Hepatocyte (in vitro differentiated cells): ENCODE data around the gene CMTM3. TPM values are rescaled to one million over a fixed set of nuclear protein-coding genes. Genes with fewer than 3 reads are reported as not detected.

ENCODE experiments used
- DNase-seq: peaks from one replicate; pipeline ENCODE4 v3.0.0-alpha.2; 2016; ENCODE audit warnings: low spot score
- H2AFZ ChIP-seq: fragments of 200-600 bp; sonication (generic); 2 replicates; pipeline ENCODE4 v1.6.0; 2016; ENCODE audit warnings: antibody characterized with exemption, mild to moderate bottlenecking
- H3K27ac ChIP-seq: fragments of 200-600 bp; sonication (generic); 2 replicates; pipeline ENCODE4 v1.5.1; 2016; ENCODE audit warnings: mild to moderate bottlenecking
- H3K27me3 ChIP-seq: fragments of 200-600 bp; sonication (generic); 2 replicates; pipeline ENCODE4 v1.6.1; 2016
- H3K36me3 ChIP-seq: fragments of 200-600 bp; sonication (generic); replicated peaks from 2 replicates; pipeline ENCODE4 v1.5.1; 2016; ENCODE audit warnings: low read depth; ENCODE audit not compliant: insufficient read depth
- H3K4me1 ChIP-seq: fragments of 200-600 bp; sonication (generic); 2 replicates; pipeline ENCODE4 v1.5.1; 2016; ENCODE audit warnings: mild to moderate bottlenecking, moderate library complexity; ENCODE audit not compliant: insufficient read depth
- H3K4me2 ChIP-seq: fragments of 200-600 bp; sonication (generic); 2 replicates; pipeline ENCODE4 v1.6.0; 2016
- H3K4me3 ChIP-seq: fragments of 200-600 bp; sonication (generic); 2 replicates; pipeline ENCODE4 v1.5.1; 2016; ENCODE audit warnings: mild to moderate bottlenecking
- H3K79me2 ChIP-seq: fragments of 200-600 bp; sonication (generic); 2 replicates; pipeline ENCODE4 v1.6.0; 2017; ENCODE audit warnings: mild to moderate bottlenecking
- H3K9me2 ChIP-seq: fragments of 200-600 bp; sonication (generic); replicated peaks from 2 replicates; pipeline ENCODE4 v1.6.0; 2017; ENCODE audit warnings: mild to moderate bottlenecking; ENCODE audit not compliant: insufficient read depth
- H3K9me3 ChIP-seq: fragments of 200-600 bp; sonication (generic); 2 replicates; pipeline ENCODE4 v1.5.1; 2016; ENCODE audit warnings: low read depth, mild to moderate bottlenecking
- H4K20me1 ChIP-seq: fragments of 200-600 bp; sonication (generic); 2 replicates; pipeline ENCODE4 v1.6.0; 2016; ENCODE audit warnings: mild to moderate bottlenecking; ENCODE audit not compliant: insufficient read depth, poor library complexity, severe bottlenecking
- EZH2phosphoT487 ChIP-seq: fragments of 200-600 bp; sonication (generic); IDR thresholded peaks from one replicate; pipeline ENCODE4 v1.6.1; 2018; ENCODE audit warnings: antibody characterized with exemption, mild to moderate bottlenecking, low read depth, moderate library complexity; ENCODE audit not compliant: unreplicated experiment, severe bottlenecking
- WGBS: methylation state at CpG from one replicate; pipeline ENCODE4 v1.1.6; 2016; ENCODE audit warnings: low lambda C conversion rate; ENCODE audit errors: missing lambda C conversion rate; 5-methylcytosine and 5-hydroxymethylcytosine counted together
- polyA plus RNA-seq: library from polyadenylated mRNA; unstranded; fragments of >200 nt; fragmentation: Nextera tagmentation; extraction: Ambion mirVana; gene quantifications from 2 replicates; pipeline ENCODE4 v1.2.1, GENCODE V29; 2016
- small RNA-seq: library from RNA; depleted of rRNA; stranded (forward); fragments of <200 nt; gene quantifications from one replicate; pipeline ENCODE3, GENCODE V24; 2014
- total RNA-seq: library from RNA; depleted of rRNA; stranded (reverse); fragments of >200 nt; gene quantifications from 2 replicates; pipeline ENCODE4 v1.2.3, GENCODE V29; 2014
- TF ChIP-seq, protein P1 (sequence below): fragments of 200-600 bp; sonication (generic); IDR thresholded peaks from 2 replicates; pipeline ENCODE4 v1.5.1; 2016; ENCODE audit warnings: antibody characterized with exemption, mild to moderate bottlenecking; ENCODE audit not compliant: poor library complexity

Gene CMTM3
- total and polyA plus RNA-seq, 2 experiments from 2014 or later, result 32.5 to 55.1 TPM

DNA sequence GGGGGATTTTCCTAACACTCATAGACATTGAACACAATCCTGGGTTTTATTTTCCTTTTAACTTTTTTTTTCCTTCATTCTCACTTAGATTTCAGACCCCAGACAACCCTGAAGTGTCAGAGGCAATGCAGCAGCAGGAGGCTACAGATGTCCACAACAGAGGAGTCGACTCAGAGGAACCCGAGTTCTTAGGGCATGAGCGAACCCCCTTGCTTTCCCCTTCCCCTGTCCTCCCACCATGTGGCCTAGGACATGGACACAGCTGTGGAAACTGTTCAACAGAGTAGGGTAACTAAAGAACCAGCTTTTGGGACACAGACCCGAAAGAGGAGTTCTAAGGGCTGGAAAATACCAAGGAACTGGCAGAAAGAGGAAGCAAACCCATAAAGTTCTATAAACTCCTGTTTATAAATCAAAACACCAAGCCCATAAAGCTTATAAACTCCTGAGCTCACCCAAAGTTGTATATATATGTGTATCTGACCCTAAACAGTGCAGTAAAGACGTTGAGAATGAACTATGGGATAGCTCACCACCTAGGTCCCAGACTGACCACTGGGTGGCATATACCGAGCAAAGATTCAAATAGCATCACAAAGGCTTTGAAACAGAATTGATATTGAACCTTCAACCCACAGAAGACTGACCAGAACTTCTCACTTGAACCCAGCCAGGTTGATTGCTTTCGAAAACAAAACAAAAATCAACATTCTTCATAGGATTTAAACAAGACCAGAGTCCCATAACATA lies 58.1 kb downstream of the CMTM3 start:
- H3K27me3 ChIP-seq, result no peaks in the 10 kb centered on the region
- TF ChIP-seq, protein P1, sequence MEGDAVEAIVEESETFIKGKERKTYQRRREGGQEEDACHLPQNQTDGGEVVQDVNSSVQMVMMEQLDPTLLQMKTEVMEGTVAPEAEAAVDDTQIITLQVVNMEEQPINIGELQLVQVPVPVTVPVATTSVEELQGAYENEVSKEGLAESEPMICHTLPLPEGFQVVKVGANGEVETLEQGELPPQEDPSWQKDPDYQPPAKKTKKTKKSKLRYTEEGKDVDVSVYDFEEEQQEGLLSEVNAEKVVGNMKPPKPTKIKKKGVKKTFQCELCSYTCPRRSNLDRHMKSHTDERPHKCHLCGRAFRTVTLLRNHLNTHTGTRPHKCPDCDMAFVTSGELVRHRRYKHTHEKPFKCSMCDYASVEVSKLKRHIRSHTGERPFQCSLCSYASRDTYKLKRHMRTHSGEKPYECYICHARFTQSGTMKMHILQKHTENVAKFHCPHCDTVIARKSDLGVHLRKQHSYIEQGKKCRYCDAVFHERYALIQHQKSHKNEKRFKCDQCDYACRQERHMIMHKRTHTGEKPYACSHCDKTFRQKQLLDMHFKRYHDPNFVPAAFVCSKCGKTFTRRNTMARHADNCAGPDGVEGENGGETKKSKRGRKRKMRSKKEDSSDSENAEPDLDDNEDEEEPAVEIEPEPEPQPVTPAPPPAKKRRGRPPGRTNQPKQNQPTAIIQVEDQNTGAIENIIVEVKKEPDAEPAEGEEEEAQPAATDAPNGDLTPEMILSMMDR, result peak; percentile 52
- no peak for TF ChIP-seq EZH2phosphoT487
- H3K79me2 ChIP-seq, result peaks cover 73% of the 10 kb centered on the region
- no peak overlapping the region for H3K27ac ChIP-seq
- peaks cover 5% of the 10 kb centered on the region for H4K20me1 ChIP-seq
- H3K9me3 ChIP-seq, result no peaks in the 10 kb centered on the region
- H3K4me3 ChIP-seq, result no peak overlapping the region
- H3K9me2 ChIP-seq, result no peaks in the 10 kb centered on the region
- H3K36me3 ChIP-seq, result no peaks in the 10 kb centered on the region
- H3K4me1 ChIP-seq, result peaks cover 17% of the 10 kb centered on the region
- no peak overlapping the region for H2AFZ ChIP-seq
- H3K4me2 ChIP-seq, result no peak overlapping the region
- DNase-seq, result peak; percentile 20
- 65% methylated on average over 7 of the region's 7 CpGs for WGBS

Small RNA genes lying within 50 kb of the gene (small RNA-seq; reads per million reads assigned to genes)
- gene CKLF-CMTM1, result not detected

Other genes with a start within 250 kb of the CMTM3 start
- gene CDH5, start 238.0 kb upstream of the CMTM3 start, total RNA-seq, result 2.2 and 2.6 TPM in 2 replicates
- gene CDH5, start 238.0 kb upstream of the CMTM3 start, polyA plus RNA-seq, result 0.88 and 1.2 TPM in 2 replicates
- gene BEAN1, start 177.4 kb upstream of the CMTM3 start, total RNA-seq, result 0.63 and 0.68 TPM in 2 replicates
- 1.3 and 1.8 TPM in 2 replicates for gene BEAN1, start 177.4 kb upstream of the CMTM3 start, polyA plus RNA-seq
- 14.3 and 15.9 TPM in 2 replicates for gene TK2, start 54.6 kb upstream of the CMTM3 start, total RNA-seq
- 10.1 and 12.5 TPM in 2 replicates for gene TK2, start 54.6 kb upstream of the CMTM3 start, polyA plus RNA-seq
- gene CKLF, start 52.1 kb upstream of the CMTM3 start, total RNA-seq, result 39.9 and 69.1 TPM in 2 replicates
- 50.7 and 53.5 TPM in 2 replicates for gene CKLF, start 52.1 kb upstream of the CMTM3 start, polyA plus RNA-seq
- 1.4 TPM in 1 of 2 replicates, not detected in the other for gene CMTM1, start 38.3 kb upstream of the CMTM3 start, total RNA-seq
- 1.8 and 2.9 TPM in 2 replicates for gene CMTM1, start 38.3 kb upstream of the CMTM3 start, polyA plus RNA-seq
- gene CMTM2, start 25.2 kb upstream of the CMTM3 start, total RNA-seq, result not detected in 2 replicates
- gene CMTM2, start 25.2 kb upstream of the CMTM3 start, polyA plus RNA-seq, result 0.32 and 0.60 TPM in 2 replicates
- 77.9 and 84.8 TPM in 2 replicates for gene CMTM4, start 92.0 kb downstream of the CMTM3 start, total RNA-seq
- 17.4 and 19.2 TPM in 2 replicates for gene CMTM4, start 92.0 kb downstream of the CMTM3 start, polyA plus RNA-seq
- 97.3 and 129 TPM in 2 replicates for gene DYNC1LI2, start 146.9 kb downstream of the CMTM3 start, total RNA-seq
- gene DYNC1LI2, start 146.9 kb downstream of the CMTM3 start, polyA plus RNA-seq, result 99.1 and 121 TPM in 2 replicates
- 0.07 TPM in 1 of 2 replicates, not detected in the other for gene TERB1, start 196.9 kb downstream of the CMTM3 start, total RNA-seq
- gene TERB1, start 196.9 kb downstream of the CMTM3 start, polyA plus RNA-seq, result not detected in 2 replicates
- 68.5 and 72.6 TPM in 2 replicates for gene NAE1, start 226.3 kb downstream of the CMTM3 start, total RNA-seq
- 58.7 and 60.3 TPM in 2 replicates for gene NAE1, start 226.3 kb downstream of the CMTM3 start, polyA plus RNA-seq
- 2.5 and 3.3 TPM in 2 replicates for gene CA7, start 239.7 kb downstream of the CMTM3 start, total RNA-seq
- 0.25 and 3.3 TPM in 2 replicates for gene CA7, start 239.7 kb downstream of the CMTM3 start, polyA plus RNA-seq